Adrenal gland (tissue), 5 donors: Measurements from ENCODE around the gene SH3BP4.

ENCODE experiments used
- CTCF ChIP-seq, 6 experiments: fragments of 450-650 bp in 4 of 6; fragments of 200-600 bp in 2 of 6; sonication (generic) in 1 of 6; IDR thresholded peaks; 1 replicate in 5 of 6; 2 replicates in 1 of 6; pipeline versions ENCODE4 v1.5.1 to v1.8.0; 2016 to 2021; ENCODE audit warnings: antibody characterized with exemption in 6 of 6, mild to moderate bottlenecking in 2 of 6, moderate library complexity in 1 of 6
- POLR2A ChIP-seq, 2 donors: fragments of 450-650 bp; IDR thresholded peaks; one replicate each; pipeline ENCODE4 v1.6.1; 2017; ENCODE audit warnings: antibody characterized with exemption in 2 of 2, mild to moderate bottlenecking in 2 of 2, moderate library complexity in 1 of 2
- donor health status: DM: no; HTN: no; CAD: no.

- TF ChIP-seq CTCF (IDR thresholded peaks at IDR 0.05) (no peak), POLR2A (IDR thresholded peaks at IDR 0.05) (no peak)
Observed at GRCh38 chr2:234939996-234940395, 11.8 kb upstream of the SH3BP4 start.
